ENCODE measurements around the gene COL2A1.

The COL2A1 gene

DNA sequence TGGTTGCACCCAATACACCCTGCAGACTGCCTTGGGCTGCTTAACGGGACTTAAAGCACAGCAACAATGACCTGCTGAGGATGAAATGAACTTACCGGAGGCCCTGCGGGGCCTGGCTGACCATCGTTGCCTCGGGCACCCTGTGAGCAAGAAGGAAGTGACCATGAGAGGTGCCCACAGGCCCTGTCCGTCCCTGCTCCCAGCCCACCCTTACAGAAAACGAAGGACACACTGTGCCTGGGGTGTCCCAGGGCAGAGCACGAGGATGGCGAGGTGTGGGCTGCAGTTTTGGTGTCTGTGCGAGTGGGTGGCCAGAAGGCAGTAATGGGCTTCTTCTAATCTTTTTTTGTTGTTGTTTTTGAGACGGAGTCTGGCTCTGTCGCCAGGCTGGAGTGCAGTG is 14.6 kb downstream of the COL2A1 start:
- no peak for DNase-seq (ENCODE audit: low read depth)

DNA sequence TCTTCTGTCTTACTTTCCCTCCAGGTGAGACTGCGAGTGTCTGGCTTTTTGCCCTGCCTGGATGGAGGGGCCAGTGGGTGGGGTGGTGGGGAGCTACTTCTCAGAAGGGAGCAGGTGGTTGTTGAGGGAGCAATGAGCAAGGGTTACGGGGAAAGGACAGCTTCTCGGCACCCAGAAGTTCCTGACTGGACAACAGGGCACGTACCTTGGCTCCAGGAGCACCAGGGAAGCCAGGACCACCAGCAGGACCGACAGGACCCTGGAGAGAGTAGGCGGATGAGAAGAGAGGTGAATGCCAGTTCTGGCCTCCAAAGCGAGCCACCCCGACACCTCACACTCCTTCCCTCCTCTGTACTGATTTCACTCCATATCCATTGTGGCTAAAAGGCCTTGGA is 15.3 kb downstream of the COL2A1 start:
- no peak for DNase-seq (ENCODE audit: low read depth)

DNA sequence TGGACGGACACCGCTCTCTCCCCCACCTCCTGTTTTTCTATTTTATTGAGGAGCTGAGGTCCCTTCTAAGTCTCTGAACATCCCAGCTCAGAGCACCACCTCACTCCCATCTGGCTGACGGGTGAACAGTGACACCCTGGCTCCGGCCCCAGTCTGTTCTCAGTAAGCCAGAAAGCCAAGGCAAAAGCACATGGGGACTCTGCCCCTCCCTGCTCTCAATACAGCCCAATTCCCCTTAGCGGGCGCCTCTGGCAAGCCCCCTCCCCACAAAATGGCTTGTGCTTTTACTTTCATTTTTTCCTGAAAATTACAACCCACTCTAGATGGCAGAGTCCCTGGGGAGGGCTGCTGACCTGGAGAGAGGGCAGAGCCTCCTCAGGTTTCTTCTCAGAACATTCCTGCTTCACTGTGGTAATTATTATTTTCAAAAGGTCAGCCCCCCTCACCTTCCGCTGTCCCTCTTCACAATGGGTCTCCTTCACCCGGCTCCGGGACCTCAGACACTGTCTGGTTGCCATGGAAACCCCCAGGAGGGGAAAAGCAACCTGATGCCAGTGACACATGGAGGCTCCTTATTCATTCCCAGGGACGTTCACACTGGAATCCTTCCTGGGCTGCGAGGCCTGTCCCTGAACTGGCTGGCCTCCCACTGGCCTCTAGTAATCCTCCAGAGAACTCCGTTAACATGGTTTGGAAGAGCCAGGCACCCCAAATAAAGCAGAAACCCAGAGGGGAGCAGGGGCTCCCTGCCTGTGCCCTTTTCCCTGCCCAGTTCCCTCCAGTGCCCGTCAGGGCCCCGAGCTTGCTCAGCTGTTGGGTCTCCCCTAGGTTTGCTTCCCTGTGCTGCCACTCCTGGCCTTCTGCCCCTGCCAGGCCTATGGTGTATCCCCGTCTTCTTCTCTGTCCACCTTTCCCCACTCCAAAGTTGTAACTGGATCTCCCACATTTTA is 15.9 kb downstream of the COL2A1 start:
- no peak for DNase-seq (ENCODE audit: low read depth)

DNA sequence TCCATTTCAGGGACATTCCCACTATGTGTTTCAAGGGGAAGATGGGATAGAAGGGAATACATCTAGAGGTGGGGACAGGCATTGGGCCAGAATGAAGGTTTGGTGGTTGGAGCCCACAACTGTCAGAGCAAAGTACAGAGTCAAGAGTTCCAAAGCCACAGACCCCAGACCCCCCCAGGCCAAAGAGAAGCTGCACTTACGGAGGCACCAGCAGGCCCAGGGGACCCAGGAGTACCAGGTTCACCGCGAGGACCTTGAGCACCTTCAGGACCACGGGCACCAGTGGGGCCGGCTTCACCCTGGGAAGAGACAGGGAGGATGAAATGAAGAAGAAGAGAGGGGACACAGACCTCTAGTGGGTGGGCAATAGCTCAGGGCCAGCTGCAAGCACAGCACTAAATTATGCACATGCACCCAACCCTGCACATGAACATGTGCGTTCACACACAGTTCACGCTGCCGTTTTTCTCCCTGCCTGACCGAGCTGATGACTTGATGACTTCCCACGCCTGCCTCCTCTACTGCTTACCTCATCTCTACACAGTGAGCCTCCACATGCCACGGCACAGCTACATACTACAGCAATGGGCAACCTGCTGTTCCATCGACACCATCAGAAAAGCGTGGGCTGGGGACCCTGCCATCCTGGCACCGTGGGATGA is 16.7 kb downstream of the COL2A1 start:
- no peak for DNase-seq (ENCODE audit: low read depth)

DNA sequence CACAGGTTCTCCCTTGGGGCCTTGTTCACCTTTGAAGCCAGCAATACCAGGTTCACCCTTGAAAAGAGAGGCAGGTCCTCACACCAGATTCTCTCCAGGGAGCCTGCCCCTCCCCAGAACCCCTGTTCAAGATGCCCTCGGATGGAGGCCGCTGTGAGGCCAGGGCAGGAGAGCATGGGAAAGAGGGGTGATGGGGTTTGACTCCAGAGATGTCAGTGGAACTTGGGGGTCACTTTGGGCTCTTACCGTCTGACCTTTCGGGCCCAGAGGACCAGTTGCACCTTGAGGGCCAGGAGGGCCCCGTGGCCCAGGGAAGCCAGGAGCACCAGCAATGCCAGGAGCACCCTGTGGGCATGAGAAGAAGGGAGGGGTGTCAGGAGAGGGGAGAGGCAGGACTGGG is 17.4 kb downstream of the COL2A1 start:
- DNase-seq (ENCODE audit: low read depth), result no peak

DNA sequence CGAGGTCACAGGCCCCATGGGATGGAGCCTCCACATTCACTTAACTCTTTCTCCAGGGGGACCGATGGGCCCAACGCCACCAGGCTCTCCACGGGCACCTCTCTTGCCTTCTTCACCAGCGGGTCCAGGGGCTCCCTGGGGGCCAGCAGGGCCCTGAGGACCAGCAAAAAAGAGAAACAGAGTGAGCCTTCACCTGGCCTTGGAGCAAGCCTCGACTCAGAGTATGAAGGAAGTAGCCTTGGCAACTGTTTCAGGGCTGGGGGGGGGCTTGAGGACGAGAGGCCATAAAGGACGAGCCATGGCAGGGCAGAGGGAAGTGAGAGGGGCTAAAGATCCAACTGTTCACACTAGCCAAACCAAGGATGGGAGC is 18.0 kb downstream of the COL2A1 start:
- no peak for DNase-seq (ENCODE audit: low read depth)

DNA sequence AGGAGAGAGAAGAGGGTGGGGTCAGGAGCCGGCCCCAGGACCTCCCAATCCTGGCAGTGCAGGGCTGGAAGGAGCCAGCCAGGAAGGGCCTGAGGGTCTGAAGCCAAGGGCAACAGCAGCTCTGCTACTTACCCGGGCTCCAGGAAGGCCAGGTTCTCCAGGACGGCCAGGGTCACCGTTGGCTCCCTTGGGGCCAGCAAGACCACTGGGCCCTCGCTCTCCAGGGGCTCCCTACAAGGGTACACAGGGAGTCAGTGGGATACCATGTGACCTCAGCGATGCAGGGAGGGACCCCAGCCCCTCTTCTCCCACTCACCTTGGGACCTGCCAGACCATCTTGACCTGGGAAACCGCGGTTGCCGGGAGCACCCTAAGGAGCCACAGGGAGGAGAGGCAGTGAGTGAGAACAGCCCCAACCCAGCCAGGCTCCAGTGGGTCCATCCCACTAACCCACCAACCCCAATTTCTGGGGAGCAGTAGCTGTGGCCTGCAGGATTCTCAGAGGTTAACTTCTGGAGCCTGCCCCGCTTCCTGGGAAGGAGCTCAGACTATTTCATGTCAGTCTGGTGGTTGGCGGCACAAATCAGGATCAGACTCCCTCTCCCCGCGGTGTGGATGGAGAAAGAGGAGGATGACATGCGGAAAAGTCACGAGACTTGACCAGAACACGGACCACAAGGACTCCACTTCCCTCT is 18.5 kb downstream of the COL2A1 start:
- no peak for DNase-seq (ENCODE audit: low read depth)

DNA sequence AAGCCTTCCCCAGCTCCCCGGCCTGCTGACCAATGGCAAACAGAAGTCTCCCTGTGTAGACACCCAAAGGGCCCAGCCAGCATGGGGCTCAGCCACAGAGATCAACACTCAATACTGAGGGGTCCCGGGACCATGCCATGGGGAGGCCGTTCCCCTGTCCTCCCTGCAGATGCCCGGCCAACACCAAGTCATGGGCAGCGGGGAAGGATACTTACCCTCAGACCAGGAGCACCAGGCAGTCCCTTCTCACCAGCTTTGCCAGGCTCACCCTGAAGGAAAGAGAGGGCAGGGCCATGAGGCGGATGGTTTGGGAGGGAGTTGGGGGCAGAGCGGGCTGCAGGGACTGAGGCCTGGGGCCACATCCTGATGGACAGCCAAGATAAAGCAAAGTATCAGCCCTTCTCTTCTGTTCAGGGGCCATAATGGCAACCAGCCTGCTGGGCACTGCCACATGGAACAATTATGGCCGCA is 19.9 kb downstream of the COL2A1 start:
- no peak for DNase-seq (ENCODE audit: low read depth)

DNA sequence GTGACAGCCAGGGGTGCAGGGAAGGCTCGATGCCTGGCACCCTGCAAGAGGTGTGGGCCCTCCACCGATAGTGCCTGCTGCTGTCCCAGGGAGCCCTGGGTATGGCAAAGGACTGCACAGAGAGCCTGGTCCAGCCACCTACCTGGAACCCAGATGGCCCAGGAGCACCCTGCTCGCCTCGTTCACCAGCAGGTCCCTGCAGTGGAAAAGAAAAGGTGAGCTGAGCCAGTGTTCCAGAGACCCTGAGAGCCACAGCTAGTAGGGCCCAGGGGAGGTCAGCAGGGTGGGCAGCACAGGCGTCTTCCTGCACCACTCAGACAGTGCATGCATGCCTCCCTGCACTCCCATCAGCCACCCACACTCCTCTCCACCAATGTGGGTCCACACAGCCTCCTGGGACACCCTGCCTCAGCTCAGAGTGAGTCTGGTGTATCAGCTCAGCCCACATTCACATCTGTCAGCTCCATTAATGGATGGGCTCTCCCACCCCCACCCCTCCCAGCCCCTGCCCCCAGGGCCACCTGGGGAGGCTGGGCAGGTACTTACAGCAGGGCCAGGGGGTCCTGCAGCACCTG is 20.6 kb downstream of the COL2A1 start:
- DNase-seq (ENCODE audit: low read depth), result no peak

DNA sequence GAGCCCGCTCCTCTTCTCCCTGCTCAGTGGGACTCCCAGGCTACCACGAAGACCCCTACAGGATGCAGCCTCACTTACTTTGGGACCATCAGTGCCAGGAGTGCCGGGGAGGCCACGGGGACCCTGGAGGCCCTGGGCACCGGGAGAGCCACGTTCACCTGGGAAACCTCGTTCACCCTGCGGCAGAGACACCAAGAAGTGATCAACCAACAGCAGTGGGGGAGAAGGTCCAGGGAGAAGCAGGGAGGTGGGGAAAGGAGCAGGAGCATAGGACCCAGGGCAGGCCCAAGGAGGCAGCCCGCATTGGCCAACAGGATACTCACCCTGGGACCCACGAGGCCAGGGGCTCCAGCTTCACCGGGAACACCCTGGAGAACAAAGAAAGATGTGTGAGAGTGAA is 21.5 kb downstream of the COL2A1 start:
- no peak for DNase-seq (ENCODE audit: low read depth)

DNA sequence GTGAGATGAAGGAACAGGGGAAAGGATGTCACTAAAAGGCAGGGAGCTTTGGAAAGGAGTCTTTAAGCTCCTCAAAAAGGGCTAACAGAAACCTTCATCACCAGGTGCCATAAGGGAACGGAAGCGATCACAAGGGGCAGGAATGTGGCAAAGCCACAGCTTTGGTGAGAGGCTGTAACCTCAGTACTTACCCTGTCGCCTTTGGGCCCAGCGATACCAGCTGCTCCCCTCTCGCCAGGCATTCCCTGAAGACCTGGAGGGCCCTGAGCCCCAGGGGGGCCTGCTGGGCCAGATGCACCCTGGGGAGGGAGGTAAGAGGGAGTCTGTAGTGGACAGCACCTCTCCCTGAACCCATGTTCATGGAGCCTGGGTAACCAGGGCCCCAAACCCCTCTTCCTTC is 22.0 kb downstream of the COL2A1 start:
- DNase-seq (ENCODE audit: low read depth), result no peak

DNA sequence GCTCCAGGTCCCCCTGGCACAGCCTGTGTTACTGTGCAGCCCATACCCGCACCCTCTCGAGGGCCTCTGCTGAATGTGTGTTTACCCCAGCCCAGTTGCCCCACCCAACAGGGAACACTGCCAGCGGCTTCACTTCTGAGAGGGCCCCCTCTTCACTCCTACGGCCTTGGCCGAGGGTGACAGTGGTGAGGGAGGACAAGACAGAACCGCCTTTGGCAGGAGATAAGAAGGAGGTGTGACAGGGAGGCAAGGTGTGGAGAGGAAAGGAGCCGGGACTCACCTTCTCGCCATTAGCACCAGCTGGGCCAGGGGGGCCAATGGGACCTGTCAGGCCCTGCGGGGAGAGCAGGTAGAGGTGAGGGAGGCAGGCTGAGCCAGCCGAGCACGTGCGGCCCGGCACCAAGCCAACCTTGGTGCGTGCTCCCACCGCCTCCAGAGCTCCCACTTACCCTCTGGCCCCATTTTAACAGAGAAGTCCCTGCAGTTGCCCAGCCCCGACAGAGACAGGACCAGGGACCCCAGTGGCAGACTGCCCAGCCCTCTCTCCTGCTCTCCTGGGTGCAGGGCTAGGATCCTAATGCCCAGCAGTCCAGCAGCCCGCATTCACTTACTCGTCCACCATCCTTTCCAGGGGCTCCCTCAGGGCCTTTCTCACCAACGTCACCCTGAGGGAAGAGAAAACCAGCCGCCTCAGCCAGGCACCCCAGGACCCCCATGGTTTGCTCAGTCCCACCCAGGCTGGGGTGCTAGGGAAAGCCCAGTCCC is 22.6 kb downstream of the COL2A1 start:
- DNase-seq (ENCODE audit: low read depth), result no peak

DNA sequence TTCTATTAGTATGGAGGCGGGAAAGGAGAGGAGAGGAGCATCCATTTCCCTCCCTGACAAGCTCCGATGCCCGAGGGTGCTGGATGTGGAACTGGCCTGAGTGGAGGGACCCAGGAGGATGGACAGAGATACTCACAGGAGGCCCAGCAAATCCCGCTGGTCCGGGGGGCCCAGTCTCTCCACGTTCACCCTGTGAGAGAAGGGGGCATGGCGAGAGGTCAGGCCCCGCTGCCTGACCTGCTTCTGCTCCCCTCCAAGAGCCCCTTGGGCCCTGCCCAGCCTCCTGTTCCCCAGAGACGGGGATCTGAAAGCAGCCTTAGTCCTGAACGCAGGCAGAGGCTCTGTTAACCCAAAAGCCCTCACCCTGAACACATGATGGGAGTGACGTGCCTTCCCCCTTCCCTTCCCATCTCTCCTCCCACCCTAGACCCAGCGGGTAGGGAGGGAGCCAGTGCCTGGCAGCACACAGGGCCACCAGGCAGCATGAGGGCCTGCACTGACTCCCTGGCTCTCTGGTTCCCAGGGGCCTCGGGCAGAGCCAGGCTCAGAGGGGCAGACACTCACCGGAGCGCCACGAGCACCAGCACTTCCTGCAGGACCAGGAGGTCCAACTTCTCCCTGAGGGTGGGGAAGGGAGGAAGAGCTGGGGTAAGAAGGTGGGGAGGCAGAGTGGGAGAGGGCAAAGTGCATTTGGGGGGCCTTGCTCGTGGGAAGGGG is 23.3 kb downstream of the COL2A1 start:
- no peak for DNase-seq (ENCODE audit: low read depth)

DNA sequence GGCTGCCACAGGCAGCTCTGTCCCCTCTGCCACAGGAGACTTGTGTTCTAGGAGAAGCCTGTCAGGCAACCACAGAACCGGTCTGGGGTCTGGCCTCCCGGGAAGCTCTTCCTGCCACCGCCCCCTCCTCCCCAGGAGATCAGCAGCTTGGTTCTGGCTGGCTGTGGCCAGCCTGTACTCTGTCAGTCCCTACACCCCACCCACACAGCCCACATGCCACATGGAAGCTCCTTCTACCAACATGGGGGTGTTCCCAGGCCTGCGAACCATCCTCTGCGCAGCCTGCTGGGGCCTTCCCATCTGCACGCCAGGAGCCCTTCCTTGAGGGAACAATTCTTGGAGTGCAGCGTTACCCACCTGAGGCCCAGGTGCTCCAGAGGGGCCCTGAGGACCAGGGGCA is 24.1 kb downstream of the COL2A1 start:
- DNase-seq (ENCODE audit: low read depth), result no peak

DNA sequence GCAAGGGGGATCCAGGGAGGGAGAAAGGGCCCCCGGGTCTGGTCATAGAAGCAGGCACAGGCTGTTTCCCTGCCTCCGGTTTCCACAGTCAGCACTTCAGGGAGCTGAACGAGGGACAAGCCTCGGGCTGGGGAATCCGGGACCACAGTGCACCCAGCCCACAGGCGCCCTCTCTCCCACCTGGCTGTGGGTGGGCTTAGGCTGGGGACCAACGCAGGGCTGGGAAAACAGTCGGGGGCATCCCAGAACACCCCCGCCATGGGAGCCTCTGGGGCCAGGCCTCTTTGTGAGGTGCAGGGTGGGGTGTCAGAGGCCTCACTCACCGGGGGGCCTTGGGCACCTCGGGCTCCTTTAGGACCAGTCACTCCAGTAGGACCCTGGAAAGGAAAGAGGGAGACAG is 24.6 kb downstream of the COL2A1 start:
- no peak for DNase-seq (ENCODE audit: low read depth)

DNA sequence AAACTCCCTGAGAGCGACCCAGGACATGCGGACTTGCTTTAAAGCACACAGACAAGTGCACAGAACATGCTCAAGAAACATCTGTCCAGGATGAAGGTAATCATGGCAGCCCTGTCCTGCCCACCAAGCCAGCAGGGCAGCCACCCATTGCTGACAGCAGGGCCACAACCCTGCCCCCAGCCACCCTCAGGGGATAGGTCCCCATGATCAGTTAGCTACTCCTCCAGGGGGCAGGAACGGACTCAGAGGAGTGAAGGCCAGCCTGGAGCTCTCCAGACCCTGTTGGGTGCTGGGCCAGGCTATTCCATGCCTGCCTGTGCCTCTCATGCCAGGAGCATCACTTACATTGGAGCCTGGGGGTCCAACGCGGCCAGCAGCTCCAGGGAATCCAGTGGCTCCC is 25.1 kb downstream of the COL2A1 start:
- no peak for DNase-seq (ENCODE audit: low read depth)

DNA sequence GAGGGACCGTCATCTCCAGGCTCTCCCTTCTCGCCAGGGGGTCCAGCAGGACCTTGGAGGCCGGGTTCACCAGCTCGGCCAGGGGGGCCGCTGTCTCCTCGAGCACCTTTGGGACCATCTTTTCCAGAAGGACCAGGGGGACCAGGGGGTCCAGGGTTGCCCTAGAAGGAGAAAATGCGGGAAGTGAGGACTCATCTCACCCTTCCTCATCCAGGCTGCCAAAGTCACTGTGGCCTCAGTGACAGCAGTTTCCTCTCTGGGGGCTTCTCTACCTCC is 25.7 kb downstream of the COL2A1 start:
- no peak for DNase-seq (ENCODE audit: low read depth)

DNA sequence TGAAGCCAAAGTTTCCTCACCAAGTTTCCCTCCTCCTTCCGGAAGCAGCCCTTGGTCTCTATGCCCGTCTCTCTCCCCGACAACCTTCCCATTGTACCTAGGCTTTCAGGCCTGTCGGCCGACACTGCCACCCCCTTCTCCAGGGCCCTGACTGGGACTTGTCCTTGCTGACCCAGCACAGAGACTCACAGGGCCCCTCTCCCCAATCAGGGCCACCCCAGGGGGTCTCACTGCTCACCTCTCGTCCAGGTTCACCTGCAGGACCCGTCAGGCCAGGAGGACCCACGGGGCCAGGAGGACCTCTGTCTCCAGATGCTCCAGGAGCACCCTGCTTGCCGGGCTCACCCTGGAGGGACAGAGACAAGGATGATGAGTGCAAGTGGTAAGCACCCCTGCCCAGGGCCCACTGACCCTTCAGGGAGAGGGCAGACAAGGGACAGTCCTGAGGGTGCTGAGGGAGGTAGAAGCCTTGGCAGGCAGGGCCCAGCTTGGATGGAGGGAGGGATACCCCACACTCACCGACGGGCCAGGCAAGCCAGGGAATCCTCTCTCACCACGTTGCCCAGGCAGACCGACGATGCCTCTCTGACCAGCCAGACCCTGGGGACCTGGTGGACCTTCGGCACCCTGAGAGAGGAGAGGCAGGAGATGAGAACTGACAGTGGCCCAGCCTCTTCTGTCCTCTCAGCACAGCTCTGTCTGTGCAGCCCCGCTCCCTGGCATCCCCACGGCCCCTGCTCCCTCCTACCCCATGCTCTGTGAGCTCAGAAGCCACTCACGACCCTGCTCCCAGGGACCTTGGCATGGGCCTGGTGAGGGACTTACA is 26.3 kb downstream of the COL2A1 start:
- DNase-seq (ENCODE audit: low read depth), result no peak

DNA sequence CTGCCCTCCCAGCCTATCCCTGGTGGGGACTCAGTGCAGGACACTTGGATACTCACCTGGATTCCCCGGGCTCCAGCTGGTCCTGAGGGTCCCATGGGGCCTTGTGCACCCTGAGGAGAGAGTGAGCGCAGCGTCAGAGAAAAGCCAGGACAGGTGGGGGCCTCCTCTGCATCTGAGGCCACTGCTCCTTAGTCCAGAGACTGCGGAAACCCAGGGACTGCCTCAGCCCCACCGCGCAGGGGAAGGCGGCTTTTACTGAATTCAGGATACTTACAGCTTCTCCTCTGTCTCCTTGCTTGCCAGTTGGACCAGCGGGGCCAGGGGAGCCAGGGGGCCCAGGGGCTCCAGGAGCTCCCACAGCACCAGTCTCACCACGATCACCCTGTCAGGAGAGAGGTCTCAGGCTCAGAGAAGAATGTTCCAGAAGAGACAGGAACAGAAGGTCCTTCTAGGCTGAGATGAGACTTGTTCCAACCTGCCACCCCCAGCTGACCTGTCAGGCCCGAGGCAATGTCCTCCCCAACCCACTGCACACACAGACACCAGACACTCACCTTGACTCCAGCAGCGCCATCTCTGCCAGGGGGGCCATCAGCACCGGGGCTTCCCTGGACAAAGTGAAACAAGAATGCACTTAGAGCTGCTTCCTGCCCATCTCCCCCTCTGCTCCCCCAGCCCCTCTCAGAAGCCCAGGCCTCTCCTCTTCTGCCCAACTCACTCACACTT is 27.1 kb downstream of the COL2A1 start:
- no peak for DNase-seq (ENCODE audit: low read depth)

DNA sequence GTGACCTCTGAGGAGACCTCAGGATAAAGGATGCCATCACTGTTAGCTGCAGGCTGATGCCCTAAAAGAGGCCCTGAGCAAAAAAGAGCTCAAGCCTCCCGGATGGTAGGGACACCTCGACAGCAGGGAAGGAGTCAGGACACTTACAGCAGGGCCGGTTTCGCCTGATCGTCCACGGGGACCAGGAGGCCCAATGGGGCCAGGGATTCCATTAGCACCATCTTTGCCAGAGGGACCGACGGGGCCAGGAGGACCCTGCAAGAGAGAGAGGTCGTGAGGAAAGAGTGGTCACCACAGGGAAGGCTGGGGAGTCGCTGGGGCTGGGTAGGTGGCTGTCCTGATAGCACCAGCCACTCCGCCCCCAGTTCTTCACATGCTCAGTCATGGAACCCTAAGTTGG is 28.5 kb downstream of the COL2A1 start:
- no peak for DNase-seq (ENCODE audit: low read depth)

All from activated T-helper 9 cell treated with anti-CD3 and anti-CD28 coated beads, Interleukin-2, amount 50 U/mL, for 16 hours (primary cell).